Sigmoid colon (tissue), 7 donors: ENCODE data around the gene TRIM16. TPM values are rescaled to one million over a fixed set of nuclear protein-coding genes. Genes with fewer than 3 reads are reported as not detected.
"Not testable (repeated sequence)": the region's sequence is repeated elsewhere in the genome, so short reads cannot be mapped to it uniquely, and the experiment has no call there.

Experiments used
- DNase-seq: peaks from one replicate; pipeline ENCODE4 v3.0.0-alpha.2; 2019
- H3K27ac ChIP-seq, 4 donors: fragments of 200-600 bp; sonication (generic); one replicate each; pipeline ENCODE4 v1.5.1; 2016 to 2019; ENCODE audit warnings: mild to moderate bottlenecking in 1 of 4
- H3K27me3 ChIP-seq, 3 donors: fragments of 200-600 bp; sonication (generic); one replicate each; pipeline ENCODE4 v1.5.1; 2019; ENCODE audit warnings: mild to moderate bottlenecking in 1 of 3
- H3K36me3 ChIP-seq, 4 donors: fragments of 200-600 bp; sonication (generic); one replicate each; pipeline ENCODE4 v1.5.1; 2016 to 2019
- H3K4me1 ChIP-seq, 4 donors: fragments of 200-600 bp; sonication (generic); one replicate each; pipeline ENCODE4 v1.5.1; 2017 to 2019
- H3K4me3 ChIP-seq, 4 donors: fragments of 200-600 bp; sonication (generic); one replicate each; pipeline ENCODE4 v1.5.1; 2017 to 2019; ENCODE audit warnings: mild to moderate bottlenecking in 2 of 4, moderate library complexity in 1 of 4
- H3K9me3 ChIP-seq, 4 donors: fragments of 200-600 bp in 3 of 4; sonication (generic) in 3 of 4; one replicate each; pipeline versions ENCODE4 v1.5.1 to v1.6.1; 2013 to 2019
- WGBS, 2 donors: extraction: QIAGEN DNeasy Blood & Tissue Kit; methylation state at CpG; one replicate each; pipeline ENCODE4 v1.1.7; 2013; 5-methylcytosine and 5-hydroxymethylcytosine counted together
- intact Hi-C: fragments of 100-400 bp; cut with DNase I; formaldehyde crosslinking; loops from one replicate; pipeline ENCODE4 v1.15.1; 2023
- polyA plus RNA-seq, 3 donors: library from polyadenylated mRNA; stranded (reverse); fragments of 200-250 nt; gene quantifications; one replicate each; pipeline ENCODE4 v1.2.3, GENCODE V29; 2013
- small RNA-seq, 3 donors: library from RNA; depleted of rRNA; stranded (forward); fragments of <200 nt; gene quantifications; one replicate each; pipeline ENCODE3, GENCODE V24; 2016
- total RNA-seq, 4 donors: library from RNA; depleted of rRNA; stranded (reverse); fragments of >200 nt; gene quantifications; one replicate each; pipeline ENCODE4 v1.1.0, GENCODE V29; 2016
- donor health status: healthy with polysubstance abuse.
- donor health status: Bipolar disorder and iron deficiency.
- donor health status: healthy.

TRIM16 gene
- total and polyA plus RNA-seq, 7 donors: 8.8 to 24.6 (median 14.4) TPM

GRCh38 chr17:15590844-15591243, 93.3 kb downstream of the TRIM16 start:
- intact Hi-C loops, DNase-seq, H3K27me3 ChIP-seq, H3K36me3 ChIP-seq, H3K9me3 ChIP-seq, H3K4me3 ChIP-seq, H3K4me1 ChIP-seq, H3K27ac ChIP-seq: not testable (repeated sequence)
- 90 to 98% methylated on average over 1 of the region's 1 CpG for WGBS, 2 donors

DNA sequence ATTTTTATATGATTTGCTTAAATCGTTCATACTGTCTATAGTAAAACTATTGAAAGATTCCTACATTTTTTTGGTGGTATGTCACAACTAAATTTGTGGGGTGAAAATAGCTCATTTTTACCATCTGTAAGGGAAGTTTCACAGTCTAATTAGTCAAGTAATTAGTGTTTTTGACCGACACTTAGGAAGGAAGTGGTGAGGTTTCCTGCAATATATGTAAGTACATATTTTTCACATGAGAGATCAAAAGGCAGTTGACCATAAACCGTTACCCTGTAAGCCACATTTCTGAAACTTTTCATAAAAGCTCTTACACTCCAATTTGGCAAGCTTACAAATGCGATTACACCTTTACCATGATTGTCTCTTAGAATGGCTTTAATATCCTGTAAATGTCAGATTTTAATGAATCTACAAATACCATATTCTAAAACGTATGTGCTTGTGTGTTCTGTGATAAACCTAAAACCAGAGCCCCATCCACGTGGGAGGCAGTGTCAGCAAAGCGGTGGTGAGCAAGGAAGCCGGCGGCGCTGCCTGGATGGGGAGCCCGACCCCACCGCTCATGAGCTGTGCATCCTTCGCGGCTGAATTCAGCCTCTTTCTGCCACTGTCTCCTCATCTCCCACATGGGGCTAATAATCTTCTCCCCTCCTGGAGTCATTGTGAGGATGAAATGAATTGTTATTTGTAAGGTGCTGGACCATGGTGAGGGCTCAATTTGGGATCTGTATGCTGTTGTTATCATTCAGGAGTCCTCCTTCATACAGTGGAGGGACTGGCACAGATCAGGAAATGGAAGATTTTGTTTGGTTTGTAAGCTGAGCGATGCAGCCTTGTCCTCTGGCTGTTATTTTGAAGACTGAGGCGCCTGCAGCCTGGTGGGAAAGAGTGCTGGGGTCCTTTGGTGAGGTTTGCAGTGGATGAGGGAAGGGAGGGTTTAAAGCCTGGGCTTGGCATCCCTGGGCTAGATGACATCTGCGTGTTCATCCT, 94.3 kb downstream of the TRIM16 start:
- H3K4me3 ChIP-seq, H3K27ac ChIP-seq, H3K27me3 ChIP-seq, intact Hi-C loops, H3K9me3 ChIP-seq, H3K36me3 ChIP-seq, DNase-seq, H3K4me1 ChIP-seq: not testable (repeated sequence)
- 48 to 78% methylated on average over 12 to 13 of the region's 17 CpGs for WGBS, 2 donors

GRCh38 chr17:15588017-15588416, 96.1 kb downstream of the TRIM16 start:
- DNase-seq, H3K27ac ChIP-seq, H3K27me3 ChIP-seq, H3K4me1 ChIP-seq, H3K36me3 ChIP-seq, intact Hi-C loops, H3K4me3 ChIP-seq, H3K9me3 ChIP-seq: not testable (repeated sequence)
- 71 to 92% methylated on average over 8 of the region's 8 CpGs for WGBS, 2 donors

DNA sequence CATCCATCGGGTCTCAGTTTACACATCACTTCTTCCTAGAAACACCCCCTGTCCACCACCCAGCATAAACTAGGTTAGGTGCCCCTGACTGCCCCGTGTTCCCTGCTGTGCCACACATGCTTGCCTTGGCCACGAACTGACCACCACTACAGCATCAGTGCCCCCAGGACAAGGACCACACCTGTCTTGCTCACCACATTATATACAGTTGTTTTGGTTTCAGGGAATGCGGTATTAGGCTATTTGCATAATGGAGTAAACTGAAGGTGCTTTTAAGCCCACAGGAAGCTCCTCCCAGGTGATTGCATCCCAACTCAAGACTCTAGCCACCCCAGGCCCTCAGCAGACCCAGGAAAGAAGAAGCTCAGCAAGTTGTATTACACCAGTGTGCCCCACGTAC, 100.8 kb downstream of the TRIM16 start:
- H3K9me3 ChIP-seq, H3K4me3 ChIP-seq, H3K27me3 ChIP-seq, H3K4me1 ChIP-seq, H3K27ac ChIP-seq, DNase-seq, H3K36me3 ChIP-seq, intact Hi-C loops: not testable (repeated sequence)
- 84 to 86% methylated on average over 3 of the region's 5 CpGs for WGBS, 2 donors

- H3K4me3 ChIP-seq, H3K4me1 ChIP-seq, H3K9me3 ChIP-seq, H3K27me3 ChIP-seq, H3K36me3 ChIP-seq, intact Hi-C loops, H3K27ac ChIP-seq, DNase-seq: not testable (repeated sequence)
- WGBS, 2 donors: 97 to 98% methylated on average over 4 of the region's 4 CpGs
Measured at GRCh38 chr17:15581462-15581861, 102.6 kb downstream of the TRIM16 start.

Small RNA genes lying within 50 kb of the gene (small RNA-seq; reads per million reads assigned to genes)
- 0 reads per million in 3 donors for gene AC005838.1
- gene ZNF29P: 0 reads per million in 3 donors

Other genes starting within 250 kb of the TRIM16 start
- gene CDRT4, start 216.7 kb downstream of the TRIM16 start, total RNA-seq: 1 to 10 TPM in 3 of 4 donors, not detected in 1; 2.5 to 5.0 (median 3.8) TPM
- gene CDRT4, start 216.7 kb downstream of the TRIM16 start, polyA plus RNA-seq: 1 to 10 TPM; 1.8 to 6.6 (median 3.5) TPM
- 10 to 100 TPM in 3 of 4 donors, 1 to 10 TPM in 1; 8.2 to 18.1 (median 13.4) TPM for gene TVP23C, start 120.8 kb downstream of the TRIM16 start, total RNA-seq
- gene TVP23C, start 120.8 kb downstream of the TRIM16 start, polyA plus RNA-seq: 1 to 10 TPM in 2 of 3 donors, not detected in 1; 1.4 to 6.2 TPM
- gene FBXW10B, start 64.6 kb downstream of the TRIM16 start, total RNA-seq: under 1 TPM in 1 of 4 donors, not detected in 3; 0.55 TPM
- 1 to 10 TPM in 1 of 3 donors, not detected in 2; 1.0 TPM for gene FBXW10B, start 64.6 kb downstream of the TRIM16 start, polyA plus RNA-seq
- 10 to 100 TPM in 3 of 4 donors, 1 to 10 TPM in 1; 8.3 to 25.7 (median 22.9) TPM for gene ZNF286A, start 15.4 kb upstream of the TRIM16 start, total RNA-seq
- 10 to 100 TPM in 1 of 3 donors, 1 to 10 TPM in 2; 6.0 to 14.4 (median 7.9) TPM for gene ZNF286A, start 15.4 kb upstream of the TRIM16 start, polyA plus RNA-seq
- gene TBC1D26, start 48.0 kb upstream of the TRIM16 start, total RNA-seq: 1 to 10 TPM in 1 of 4 donors, under 1 TPM in 1, not detected in 2; 0.66 to 1.1 TPM
- gene TBC1D26, start 48.0 kb upstream of the TRIM16 start, polyA plus RNA-seq: under 1 TPM in 1 of 3 donors, not detected in 2; 0.10 TPM